ENCODE measurements around the gene JAKMIP1.

The JAKMIP1 gene

DNA sequence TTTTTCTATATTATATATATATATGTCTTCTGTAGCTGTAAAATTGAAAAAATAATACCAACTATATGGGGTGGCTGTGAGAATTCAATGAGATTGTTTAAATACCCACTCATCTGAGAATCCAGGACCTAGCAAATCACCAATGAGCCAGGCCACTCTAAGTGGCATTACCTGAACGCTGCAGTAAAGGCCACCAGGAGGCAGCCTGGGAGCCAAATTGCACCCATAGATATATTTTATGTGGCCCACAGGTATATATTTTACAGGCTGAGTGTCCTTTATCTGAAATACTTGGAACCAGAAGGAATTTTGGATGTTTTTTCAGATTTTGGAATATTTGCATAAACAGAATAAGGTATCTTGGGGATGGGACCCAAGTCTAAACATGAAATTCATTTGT, 124.0 kb downstream of the JAKMIP1 start:
- no peak for DNase-seq (ENCODE audit: low read depth, low spot score)
- no peak overlapping the region for H3K27ac ChIP-seq

DNA sequence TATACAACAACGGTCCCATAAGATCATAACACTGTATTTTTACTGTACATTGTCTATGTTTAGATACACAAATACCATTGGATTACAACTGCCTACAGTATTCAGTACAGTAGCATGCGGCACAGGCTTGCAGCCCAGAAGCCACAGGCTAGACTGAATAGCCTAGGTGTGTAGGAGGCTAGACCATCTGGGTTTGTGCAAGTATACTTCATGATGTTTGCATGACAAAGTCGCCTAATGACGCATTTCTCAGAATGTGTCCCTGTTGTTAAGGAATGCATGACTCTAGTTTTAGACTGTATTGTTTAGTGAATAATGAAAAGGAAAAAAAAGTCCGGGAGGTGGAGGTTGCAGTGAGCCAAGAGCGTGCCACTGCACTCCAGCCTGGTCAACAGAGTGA, 125.6 kb downstream of the JAKMIP1 start:
- H3K27ac ChIP-seq = no peak overlapping the region
- no peak for DNase-seq (ENCODE audit: low read depth, low spot score)

DNA sequence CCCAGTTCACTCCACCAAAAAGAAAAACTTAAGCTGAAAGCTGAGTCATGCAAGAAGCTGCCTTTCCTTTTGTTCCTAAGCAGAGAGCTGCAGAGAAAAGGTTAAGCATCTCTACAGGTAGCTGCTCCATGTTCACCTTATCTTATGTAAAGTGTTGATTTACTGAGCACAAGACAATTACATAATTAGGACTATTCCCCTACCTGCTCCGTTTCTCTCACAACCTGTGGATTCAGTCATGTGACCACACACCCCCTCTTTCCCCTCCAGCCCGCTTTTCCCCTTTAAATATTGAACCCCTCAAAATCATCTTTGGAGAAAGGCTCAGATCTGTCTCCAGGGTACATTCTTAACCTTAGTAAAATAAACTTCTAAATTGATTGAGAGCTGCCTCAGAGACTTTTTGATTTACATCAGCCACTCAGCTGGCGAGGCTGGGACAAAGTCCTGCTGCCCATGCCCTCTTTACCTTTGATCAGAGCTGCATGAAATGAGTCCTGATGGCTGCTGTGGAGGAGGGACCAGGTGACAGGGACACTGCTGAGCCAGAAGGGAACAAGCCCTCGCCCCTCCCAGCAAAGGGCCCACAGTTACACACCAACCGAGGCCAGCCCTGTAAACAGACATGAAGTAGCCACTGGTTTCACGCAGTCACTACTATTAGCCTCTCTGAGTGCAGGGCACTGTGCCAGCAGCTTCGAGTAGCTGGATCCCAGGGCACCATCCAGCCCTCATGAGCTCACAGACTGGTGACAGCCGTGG, 128.2 kb downstream of the JAKMIP1 start:
- no peak overlapping the region for H3K27ac ChIP-seq
- no peak for DNase-seq (ENCODE audit: low read depth, low spot score)

DNA sequence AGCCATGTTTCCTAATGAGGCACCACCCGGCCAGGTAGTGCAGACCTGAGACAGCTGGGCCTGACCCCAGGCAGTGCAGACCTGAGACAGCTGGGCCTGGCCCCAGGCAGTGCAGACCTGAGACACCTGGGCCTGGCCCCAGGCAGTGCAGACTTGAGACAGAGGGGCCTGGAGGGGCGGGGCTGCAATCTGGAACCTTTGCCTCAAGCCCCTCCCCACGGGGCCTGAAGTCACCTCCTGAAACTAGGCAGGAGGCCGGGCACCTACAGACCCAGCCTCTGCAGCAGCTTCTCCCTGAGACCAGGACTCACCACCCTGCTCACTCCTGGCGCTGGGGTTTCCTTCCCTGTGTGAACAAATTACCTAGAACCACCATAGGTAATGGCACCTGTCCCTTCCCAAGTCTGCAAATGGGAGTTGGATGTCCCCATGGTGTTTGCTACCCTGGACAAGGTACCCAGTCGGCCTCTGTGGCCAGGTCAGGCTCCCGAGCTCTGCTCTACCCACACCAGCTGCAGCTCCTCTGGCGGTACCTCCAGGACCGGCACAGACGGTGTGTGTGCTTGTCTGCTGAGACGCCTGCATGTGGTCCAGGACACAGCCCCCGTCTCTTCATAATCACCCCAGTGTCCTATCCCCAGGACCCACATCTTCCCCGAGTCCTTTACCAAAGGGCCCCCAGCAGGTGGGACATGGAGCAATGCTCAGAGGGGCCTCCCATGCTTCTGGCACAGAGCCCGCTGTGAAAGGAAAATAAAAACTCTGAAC, 129.0 kb downstream of the JAKMIP1 start:
- no peak for DNase-seq (ENCODE audit: low read depth, low spot score)
- H3K27ac ChIP-seq = no peak overlapping the region

DNA sequence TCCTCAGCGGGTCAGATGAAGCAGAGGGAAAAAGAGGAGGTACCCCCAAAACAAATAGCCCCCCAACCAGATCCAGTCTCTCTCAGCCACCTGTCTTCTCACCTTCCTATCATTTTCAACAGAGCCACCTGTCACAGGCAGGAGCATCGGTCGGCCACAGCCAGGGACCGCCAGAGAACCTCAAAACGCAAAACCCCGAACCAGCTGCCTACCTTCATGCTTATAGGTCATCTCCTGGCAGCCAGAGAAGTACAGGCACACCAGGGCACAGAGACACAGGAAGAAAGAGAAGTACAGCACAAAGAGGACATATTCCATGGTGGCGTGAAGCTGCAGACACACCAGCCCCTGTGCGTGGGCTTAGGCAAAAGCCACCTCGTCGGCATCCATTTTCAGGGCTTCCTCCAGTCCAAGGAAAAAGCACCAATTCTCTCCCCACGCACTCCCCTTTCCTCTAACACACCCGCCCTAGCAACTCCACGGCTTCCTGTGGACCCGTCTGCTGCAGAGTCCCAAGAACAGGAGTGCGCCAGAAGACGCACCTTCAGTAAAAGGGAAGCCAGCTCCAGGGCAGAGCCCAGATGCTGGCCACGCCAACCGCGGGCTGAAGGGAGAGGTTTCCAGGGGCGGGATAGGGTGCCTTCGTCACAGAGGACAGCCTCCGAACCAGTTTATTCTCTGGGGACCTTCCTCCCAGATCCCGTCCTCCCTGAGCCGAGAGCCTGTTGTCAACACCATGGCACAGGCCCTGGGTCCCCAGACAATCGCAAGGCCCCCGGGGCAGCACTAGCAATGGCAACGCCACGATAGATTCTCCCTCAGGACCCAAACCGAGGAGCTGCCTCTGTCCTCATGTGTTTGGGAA, 130.3 kb downstream of the JAKMIP1 start:
- H3K27ac ChIP-seq = no peak overlapping the region
- DNase-seq (ENCODE audit: low read depth, low spot score) = no peak

DNA sequence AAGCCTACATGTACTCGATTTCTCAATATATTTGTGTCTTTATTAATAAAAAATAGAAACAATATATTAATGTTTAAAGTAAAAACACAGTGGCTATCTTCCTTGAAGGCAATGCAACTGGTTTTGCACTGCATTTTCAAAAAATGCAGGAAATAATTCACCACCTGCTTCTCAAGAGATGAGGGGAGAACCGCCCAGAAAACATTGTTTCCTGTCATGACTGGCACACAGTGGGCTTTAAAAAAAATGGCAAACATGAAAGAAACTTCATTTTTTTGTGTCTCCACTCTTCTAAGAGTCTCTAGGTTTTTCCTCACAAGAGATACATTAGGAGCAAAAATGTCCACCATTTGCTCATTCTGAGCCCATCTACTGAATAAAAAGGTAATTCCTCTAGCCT, 131.4 kb downstream of the JAKMIP1 start:
- H3K27ac ChIP-seq = no peak overlapping the region
- no peak for DNase-seq (ENCODE audit: low read depth, low spot score)

DNA sequence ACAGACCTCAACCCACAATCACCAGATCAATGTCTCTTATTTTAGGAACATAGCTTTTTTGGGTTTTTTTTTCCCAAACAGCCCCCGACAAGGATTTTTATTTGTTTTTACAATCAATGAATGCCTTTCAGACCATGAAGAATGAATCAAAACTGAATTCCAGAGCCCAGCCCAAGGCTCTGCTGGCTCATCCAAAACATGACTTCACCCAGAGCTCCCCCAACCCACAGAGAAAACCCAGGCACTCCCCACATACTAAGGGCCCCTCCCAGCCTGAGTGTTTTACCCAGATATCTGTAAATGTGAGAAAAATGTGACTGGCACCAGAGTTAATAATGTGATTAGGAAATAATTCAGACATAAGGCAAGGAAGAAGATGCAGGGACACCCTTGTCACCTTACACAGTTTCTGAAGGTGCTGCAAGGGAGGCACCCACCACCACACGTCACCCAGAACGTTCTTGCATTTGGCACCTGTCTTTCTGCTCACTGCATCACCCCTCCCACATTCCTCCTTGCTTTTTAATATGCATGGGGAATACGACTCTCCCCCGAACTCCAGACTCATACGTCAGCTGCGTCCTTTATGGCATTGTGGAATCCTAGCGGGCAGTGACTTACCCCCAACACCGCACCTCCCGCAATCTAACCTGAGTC, 134.3 kb downstream of the JAKMIP1 start:
- no peak for DNase-seq (ENCODE audit: low read depth, low spot score)
- H3K27ac ChIP-seq = no peak overlapping the region

DNA sequence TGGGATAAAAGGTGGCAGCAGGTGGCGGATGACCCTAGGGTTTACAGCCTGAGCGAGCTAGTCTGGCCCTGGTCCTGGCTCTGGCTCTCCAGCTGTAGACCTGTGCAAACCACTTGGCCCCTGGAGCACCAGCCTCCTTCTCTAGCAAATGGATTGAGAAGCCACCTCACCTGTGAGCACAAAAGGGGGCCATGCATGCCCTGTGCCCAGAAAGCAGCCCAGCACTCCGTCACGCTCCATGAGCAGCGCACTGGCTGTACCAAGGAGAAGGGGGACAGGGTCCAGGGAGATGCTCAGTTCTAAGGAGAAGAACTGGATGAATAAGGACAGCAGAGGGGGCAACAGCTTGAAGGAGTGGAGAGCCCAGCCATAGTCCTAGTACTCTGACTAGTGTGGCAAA, 135.2 kb downstream of the JAKMIP1 start:
- H3K27ac ChIP-seq = no peak overlapping the region

DNA sequence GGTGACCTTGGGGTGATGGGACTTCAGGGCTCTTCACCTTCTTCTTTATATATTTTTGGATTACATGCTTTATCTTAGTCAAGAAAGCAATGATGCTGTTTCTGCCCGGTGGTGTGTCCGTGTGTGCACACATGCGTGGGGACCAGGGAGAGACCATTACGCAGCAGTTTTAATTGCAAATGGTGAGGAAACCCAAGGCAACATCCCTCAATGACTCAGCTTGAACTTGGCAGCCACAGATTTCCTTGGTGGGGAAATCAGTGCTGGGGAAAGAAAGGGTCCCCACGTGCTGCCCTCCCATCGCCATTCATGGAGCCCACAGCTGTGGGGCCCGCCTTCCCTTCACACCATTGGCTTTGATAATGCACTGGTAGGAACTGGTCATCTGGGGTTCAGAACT, 136.0 kb downstream of the JAKMIP1 start:
- no peak for DNase-seq (ENCODE audit: low read depth, low spot score)
- no peak overlapping the region for H3K27ac ChIP-seq

More for the DNA sequence above, 135.2 kb downstream of the JAKMIP1 start:
- DNase-seq (ENCODE audit: low read depth, low spot score) = no peak

DNA sequence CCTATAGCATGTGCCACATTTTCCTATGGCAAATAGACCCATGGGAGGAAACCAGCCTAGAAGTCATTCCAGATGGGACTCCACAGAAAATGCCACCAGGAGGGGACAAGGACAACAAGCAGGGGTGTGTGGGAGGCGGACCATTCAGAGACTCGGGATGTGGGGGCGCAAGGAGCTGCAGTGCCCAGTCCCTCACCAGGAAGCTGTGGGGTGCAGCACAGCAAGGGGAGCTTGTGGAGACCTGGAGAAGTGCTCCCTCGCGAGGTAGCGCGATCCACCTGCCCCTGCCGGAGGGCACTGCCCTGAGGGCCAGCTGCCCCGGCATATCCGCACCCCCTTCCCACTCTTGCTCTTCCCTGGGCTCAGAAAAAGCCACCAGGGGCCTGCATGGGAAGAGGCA, 136.7 kb downstream of the JAKMIP1 start:
- DNase-seq (ENCODE audit: low read depth, low spot score) = no peak
- H3K27ac ChIP-seq = no peak overlapping the region

DNA sequence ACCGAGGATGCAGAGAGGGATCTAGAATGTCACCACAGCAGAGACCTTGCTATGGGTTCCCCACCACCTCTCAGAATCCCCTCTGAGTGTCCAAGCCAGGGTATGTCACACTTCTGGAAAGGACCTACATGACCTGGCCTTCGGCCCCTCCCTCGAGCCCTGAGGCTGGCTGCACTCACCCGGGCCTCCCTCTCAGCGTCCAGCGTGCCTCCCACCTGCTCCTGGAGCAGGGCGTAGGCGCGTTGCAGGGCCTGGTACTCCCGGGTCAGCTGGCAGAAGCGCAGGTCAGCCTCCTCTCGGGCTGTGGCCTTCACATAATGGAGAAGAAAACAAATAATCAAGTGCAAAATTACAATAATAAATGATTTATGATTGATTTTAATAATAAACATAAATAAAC, 138.2 kb downstream of the JAKMIP1 start:
- H3K27ac ChIP-seq = no peak overlapping the region
- no peak for DNase-seq (ENCODE audit: low read depth, low spot score)

DNA sequence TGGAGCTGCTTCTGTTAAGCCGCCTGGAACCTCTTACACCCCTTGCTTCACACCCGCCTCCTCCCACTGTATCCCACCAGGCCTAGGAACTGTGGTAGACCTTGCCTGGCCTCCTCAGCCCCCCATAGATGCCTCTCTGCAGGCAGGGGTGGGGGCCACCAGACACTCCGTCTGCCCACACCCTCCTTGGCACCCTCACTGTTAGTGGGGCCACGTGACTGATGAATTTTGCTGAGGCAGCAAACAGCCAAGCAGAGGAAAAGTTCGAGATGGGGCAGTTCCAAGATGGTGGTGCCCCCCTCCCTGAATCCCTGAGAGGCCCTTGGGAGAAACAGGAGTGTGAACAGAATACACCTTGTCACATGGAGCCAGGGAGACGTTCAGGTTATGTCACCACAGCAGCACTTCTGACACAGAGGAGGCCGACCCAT, 141.0 kb downstream of the JAKMIP1 start:
- no peak for DNase-seq (ENCODE audit: low read depth, low spot score)
- no peak overlapping the region for H3K27ac ChIP-seq

DNA sequence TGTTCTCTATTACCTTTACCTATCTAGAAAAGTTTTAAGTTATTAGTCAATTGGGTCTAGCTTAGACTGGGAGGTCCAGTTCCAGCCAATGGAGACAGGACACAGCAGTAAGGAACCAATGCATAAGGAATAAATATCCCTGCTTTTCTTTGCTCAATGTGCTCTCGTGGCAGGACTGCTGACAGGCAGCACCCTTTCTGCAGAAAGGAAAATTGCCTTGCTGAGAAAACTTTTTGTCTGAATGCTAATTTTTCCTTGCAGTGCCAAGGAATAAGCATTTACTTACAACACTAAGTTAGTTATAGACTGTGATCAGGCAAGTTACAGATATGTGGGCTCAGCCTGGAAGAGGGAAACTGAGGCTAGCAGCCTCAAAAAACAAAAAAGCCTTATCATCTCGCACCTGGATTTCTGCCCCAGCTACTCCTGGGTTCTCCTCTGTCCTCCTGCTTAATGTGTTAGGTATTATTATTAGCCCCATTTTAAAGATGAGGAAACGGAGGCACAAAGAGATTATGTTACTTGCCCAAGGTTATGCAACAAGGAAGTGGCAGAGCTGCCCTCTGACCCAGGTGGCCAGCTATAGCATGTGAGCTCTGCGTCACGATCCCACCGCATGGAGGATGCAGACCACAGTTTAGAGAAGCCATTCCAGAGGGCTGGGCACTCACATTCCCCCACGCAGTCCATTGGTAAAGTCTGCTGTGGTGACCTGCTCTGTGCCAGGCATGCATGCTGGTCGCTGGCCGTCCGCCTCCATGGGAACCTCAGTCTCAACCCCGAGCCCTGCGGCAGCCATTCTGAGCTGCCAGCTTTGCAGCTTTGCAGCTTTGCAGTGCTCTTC, 141.6 kb downstream of the JAKMIP1 start:
- no peak for DNase-seq (ENCODE audit: low read depth, low spot score)
- H3K27ac ChIP-seq = no peak overlapping the region

DNA sequence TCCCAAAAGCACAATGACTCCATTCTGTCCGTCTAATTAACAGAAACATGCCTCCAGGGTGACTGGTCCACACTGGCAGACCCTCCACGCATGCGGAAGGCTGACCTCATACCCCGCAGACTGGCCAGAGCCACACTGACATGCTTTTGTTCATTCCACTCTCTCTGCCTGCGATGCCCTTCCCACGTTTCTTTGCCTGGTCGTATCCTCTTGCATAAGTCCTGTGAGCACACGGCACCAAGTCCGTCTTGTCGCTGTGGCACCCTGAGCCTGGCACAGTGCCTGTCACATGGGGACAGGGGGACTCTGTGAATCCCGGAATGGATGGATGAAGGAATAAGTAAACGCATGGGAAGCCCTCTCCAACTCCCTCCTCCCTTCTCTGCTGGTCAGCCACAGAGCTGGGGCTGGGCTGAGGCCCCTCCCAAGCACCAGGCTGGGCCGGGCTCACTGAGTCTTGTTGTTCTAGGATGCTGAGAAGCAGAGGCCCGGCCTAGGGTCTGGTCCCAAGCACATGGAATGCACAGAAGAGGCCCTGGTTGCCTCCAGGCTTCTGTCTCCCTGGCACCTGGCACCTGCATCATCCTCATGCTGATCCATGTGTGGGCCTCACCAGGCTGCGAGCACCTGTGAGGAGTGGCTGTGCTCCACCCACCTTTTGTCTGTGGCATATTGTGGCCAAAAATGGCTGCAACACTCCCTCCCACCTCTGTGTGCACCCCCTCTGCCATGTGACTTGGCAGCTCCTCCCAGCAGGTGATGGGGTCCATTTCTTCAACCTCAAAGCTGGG, 143.2 kb downstream of the JAKMIP1 start:
- no peak overlapping the region for H3K27ac ChIP-seq
- DNase-seq (ENCODE audit: low read depth, low spot score) = no peak

DNA sequence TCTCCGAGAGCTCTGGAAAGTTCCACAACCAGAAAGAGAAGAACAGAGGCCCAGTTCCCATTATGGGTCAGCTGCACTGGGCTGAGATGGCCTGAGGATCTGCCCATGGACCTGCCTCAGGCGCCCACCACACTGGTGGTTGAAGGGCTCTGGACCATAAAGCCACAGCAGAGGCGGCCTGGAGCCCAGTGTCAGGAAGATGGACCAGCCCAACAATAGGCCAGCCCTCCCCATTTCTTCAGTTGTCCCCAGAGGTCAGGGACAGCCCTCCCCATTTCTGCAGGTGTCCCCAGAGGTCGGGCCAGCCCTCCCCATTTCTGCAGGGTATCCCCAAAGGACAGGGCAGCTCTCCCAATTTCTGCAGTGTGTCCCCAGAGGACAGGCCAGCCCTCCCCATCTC, 144.9 kb downstream of the JAKMIP1 start:
- no peak for DNase-seq (ENCODE audit: low read depth, low spot score)
- H3K27ac ChIP-seq = no peak overlapping the region

DNA sequence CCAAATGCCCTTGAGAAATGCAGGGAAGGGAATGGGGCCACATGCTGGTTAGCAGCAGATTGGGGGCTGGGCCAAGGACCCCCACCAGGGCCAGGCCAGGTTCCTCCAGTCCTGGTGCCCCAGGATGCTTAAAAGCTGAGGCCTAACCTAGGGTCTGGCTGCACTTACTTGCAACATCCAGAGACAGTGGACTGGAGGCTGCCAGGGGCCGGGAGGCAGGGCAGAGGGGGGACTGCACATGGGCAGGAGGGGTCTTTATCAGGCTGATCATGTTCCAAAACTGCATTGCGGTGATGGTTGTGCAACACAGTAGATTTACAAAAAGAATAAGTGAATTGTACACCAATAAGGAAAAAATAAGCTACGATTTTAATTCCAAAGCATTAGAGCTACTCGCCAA, 145.3 kb downstream of the JAKMIP1 start:
- no peak overlapping the region for H3K27ac ChIP-seq
- DNase-seq (ENCODE audit: low read depth, low spot score) = no peak

DNA sequence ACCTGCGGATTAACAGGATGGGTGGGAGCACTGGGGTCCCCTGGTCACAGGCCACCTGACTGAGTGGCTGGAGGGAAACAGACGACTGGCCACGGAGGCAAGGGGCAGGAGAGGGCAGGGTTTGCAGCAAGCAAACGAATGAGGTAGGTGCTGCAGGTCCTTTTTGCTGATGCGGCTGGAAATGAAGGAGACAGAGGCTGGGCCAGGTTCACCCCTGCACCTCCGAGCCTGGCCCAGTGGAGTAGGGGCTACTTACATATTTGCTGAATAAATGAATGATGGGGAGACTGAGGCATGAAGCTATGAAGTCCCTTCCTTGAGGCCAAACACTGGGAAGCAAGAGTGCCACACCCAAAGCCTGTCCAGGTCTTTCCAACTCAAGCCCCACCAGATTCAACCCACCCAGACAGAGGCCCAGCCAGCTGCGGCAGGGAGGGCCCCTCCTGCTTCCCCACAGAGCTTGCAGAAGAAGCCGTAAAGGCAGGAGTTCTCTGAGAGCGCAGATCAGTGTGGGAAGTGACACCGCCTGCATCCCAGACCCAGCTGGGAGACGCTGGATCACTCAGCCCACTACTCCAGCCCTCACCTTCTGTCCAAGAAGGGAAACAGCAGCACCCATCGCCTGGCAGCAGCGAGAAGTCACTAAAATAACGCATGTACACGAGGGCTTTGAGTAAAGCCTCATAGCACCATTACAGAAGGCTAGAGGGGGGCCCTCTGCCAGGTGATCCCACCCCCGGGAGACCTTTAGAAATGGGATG, 146.0 kb downstream of the JAKMIP1 start:
- DNase-seq (ENCODE audit: low read depth, low spot score) = no peak
- H3K27ac ChIP-seq = no peak overlapping the region

DNA sequence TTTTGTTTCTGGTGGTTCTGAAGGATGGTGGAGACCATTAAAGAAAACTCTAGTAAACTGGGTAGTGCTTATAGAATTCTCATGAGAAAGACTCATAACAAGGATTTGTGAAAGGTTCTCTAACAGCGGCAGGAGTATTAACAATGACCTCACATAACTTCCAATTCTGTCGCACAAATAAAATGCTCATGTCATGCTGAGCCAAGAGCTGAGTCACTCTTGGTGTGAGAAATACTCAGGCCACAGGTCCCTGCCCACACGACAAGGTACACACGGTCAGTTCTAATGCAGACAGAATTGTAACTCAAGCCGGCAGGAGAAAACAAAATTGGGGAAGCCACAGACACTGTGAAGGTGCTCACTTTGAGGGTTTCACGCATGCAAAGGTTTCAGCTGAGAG, 147.7 kb downstream of the JAKMIP1 start:
- no peak for DNase-seq (ENCODE audit: low read depth, low spot score)

More for the DNA sequence above, 147.7 kb downstream of the JAKMIP1 start:
- no peak overlapping the region for H3K27ac ChIP-seq
